GM23248 (cell line): ENCODE data around the gene RFESD. TPM values are rescaled to one million over a fixed set of nuclear protein-coding genes. Genes with fewer than 3 reads are reported as not detected.

Experiments used
- DNase-seq: peaks from one replicate; pipeline ENCODE4 v3.0.0-alpha.2; 2015
- H2AFZ ChIP-seq: fragments of 200-600 bp; sonication (generic); 2 replicates; pipeline ENCODE4 v1.6.1; 2016; ENCODE audit warnings: antibody characterized with exemption
- H3F3A ChIP-seq: fragments of 200-600 bp; sonication (generic); 2 replicates; pipeline ENCODE4 v1.6.1; 2016; ENCODE audit warnings: mild to moderate bottlenecking, antibody characterized with exemption, mixed run types; ENCODE audit not compliant: insufficient read depth
- H3K27ac ChIP-seq: fragments of 200-600 bp; sonication (generic); 2 replicates; pipeline ENCODE4 v1.5.1; 2016; ENCODE audit warnings: mild to moderate bottlenecking
- H3K27me3 ChIP-seq: fragments of 200-600 bp; sonication (generic); replicated peaks from 2 replicates; pipeline ENCODE4 v1.6.1; 2016; ENCODE audit warnings: mild to moderate bottlenecking; ENCODE audit not compliant: insufficient read depth
- H3K36me3 ChIP-seq: fragments of 200-600 bp; sonication (generic); 2 replicates; pipeline ENCODE4 v1.6.1; 2016; ENCODE audit warnings: low read depth, mild to moderate bottlenecking
- H3K4me1 ChIP-seq: fragments of 200-600 bp; sonication (generic); 2 replicates; pipeline ENCODE4 v1.6.1; 2016; ENCODE audit warnings: mild to moderate bottlenecking; ENCODE audit not compliant: insufficient read depth
- H3K4me2 ChIP-seq: fragments of 200-600 bp; sonication (generic); one replicate; pipeline ENCODE4 v1.6.1; 2016; ENCODE audit warnings: mild to moderate bottlenecking; ENCODE audit not compliant: unreplicated experiment
- H3K4me3 ChIP-seq: fragments of 200-600 bp; sonication (generic); 2 replicates; pipeline ENCODE4 v1.5.1; 2016; ENCODE audit warnings: mild to moderate bottlenecking
- H3K79me2 ChIP-seq: fragments of 200-600 bp; sonication (generic); 2 replicates; pipeline ENCODE4 v1.6.1; 2016; ENCODE audit warnings: mild to moderate bottlenecking; ENCODE audit not compliant: insufficient read depth
- H3K9ac ChIP-seq: fragments of 200-600 bp; sonication (generic); 2 replicates; pipeline ENCODE4 v1.6.1; 2016; ENCODE audit warnings: mild to moderate bottlenecking
- H3K9me2 ChIP-seq: fragments of 200-600 bp; sonication (generic); 2 replicates; pipeline ENCODE4 v1.6.1; 2016; ENCODE audit warnings: mixed run types, mild to moderate bottlenecking, moderate library complexity; ENCODE audit not compliant: insufficient read depth
- H3K9me3 ChIP-seq: fragments of 200-600 bp; sonication (generic); one replicate; pipeline ENCODE4 v1.6.1; 2017; ENCODE audit warnings: low read depth
- H4K20me1 ChIP-seq: fragments of 200-600 bp; sonication (generic); 2 replicates; pipeline ENCODE4 v1.6.0; 2016; ENCODE audit not compliant: insufficient read depth
- EZH2 ChIP-seq: fragments of 200-600 bp; sonication (generic); IDR thresholded peaks from 2 replicates; pipeline ENCODE4 v1.6.1; 2018; ENCODE audit warnings: antibody characterized with exemption, mild to moderate bottlenecking; ENCODE audit not compliant: insufficient read depth, poor library complexity, severe bottlenecking
- EZH2phosphoT487 ChIP-seq: fragments of 200-600 bp; sonication (generic); IDR thresholded peaks from 2 replicates; pipeline ENCODE4 v1.6.1; 2018; ENCODE audit warnings: antibody characterized with exemption, moderate library complexity, mild to moderate bottlenecking, low read depth; ENCODE audit not compliant: insufficient read depth
- WGBS, 2 experiments: methylation state at CpG; one replicate each; pipeline ENCODE4 v1.1.6; 2015 to 2017; ENCODE audit warnings: low lambda C conversion rate in 2 of 2, low coverage in 1 of 2; ENCODE audit errors: missing lambda C conversion rate in 2 of 2; 5-methylcytosine and 5-hydroxymethylcytosine counted together
- in situ Hi-C: fragments of 300-500 bp; cut with MboI; formaldehyde crosslinking; loops from 2 replicates; pipeline ENCODE4 v1.15.0; 2020
- polyA plus RNA-seq: library from polyadenylated mRNA; unstranded; fragments of >200 nt; fragmentation: Nextera tagmentation; extraction: Ambion mirVana; gene quantifications from 2 replicates; pipeline ENCODE4 v1.2.1, GENCODE V29; 2016
- total RNA-seq: library from RNA; depleted of rRNA; stranded (reverse); fragments of >200 nt; shearing (Covaris generic); gene quantifications from 2 replicates; pipeline ENCODE4 v1.2.3, GENCODE V29; 2014

The RFESD gene
- total and polyA plus RNA-seq, 2 experiments from 2014 or later, result 1.2 to 6.6 TPM

- H3K4me2 ChIP-seq, result no peak overlapping the region
- no peak for DNase-seq
- no peaks in the 10 kb centered on the region for H3K9me3 ChIP-seq
- H2AFZ ChIP-seq, result no peak overlapping the region
- H3K27ac ChIP-seq, result no peak overlapping the region
- 0 out of 2 replicates have a peak, but pooled peaks cover 4% of the 10 kb centered on the region for H3F3A ChIP-seq
- peaks cover 23% of the 10 kb centered on the region for H3K4me1 ChIP-seq
- H3K4me3 ChIP-seq, result no peak overlapping the region
- in situ Hi-C loops, result no loop called here
- no peaks in the 10 kb centered on the region for H3K27me3 ChIP-seq
- no peaks in the 10 kb centered on the region for H3K79me2 ChIP-seq
- TF ChIP-seq EZH2, result no peak
- no peak for TF ChIP-seq EZH2phosphoT487
- no peaks in the 10 kb centered on the region for H3K36me3 ChIP-seq
- 82 to 85% methylated on average over 3 of the region's 3 CpGs for WGBS, 2 experiments
- H4K20me1 ChIP-seq, result no peaks in the 10 kb centered on the region
- no peaks in the 10 kb centered on the region for H3K9me2 ChIP-seq
- H3K9ac ChIP-seq, result no peak overlapping the region
Measured at GRCh38 chr5:95670568-95670967, 24.0 kb downstream of the RFESD start.

- H2AFZ ChIP-seq, result no peak overlapping the region
- H3F3A ChIP-seq, result 0 out of 2 replicates have a peak, but pooled peaks cover 4% of the 10 kb centered on the region
- H3K4me2 ChIP-seq, result no peak overlapping the region
- no peaks in the 10 kb centered on the region for H4K20me1 ChIP-seq
- no peak overlapping the region for H3K27ac ChIP-seq
- TF ChIP-seq EZH2phosphoT487, result no peak
- TF ChIP-seq EZH2, result no peak
- no peaks in the 10 kb centered on the region for H3K36me3 ChIP-seq
- no peaks in the 10 kb centered on the region for H3K27me3 ChIP-seq
- H3K79me2 ChIP-seq, result no peaks in the 10 kb centered on the region
- DNase-seq, result no peak
- H3K4me1 ChIP-seq, result peaks cover 23% of the 10 kb centered on the region
- no peaks in the 10 kb centered on the region for H3K9me2 ChIP-seq
- H3K9ac ChIP-seq, result no peak overlapping the region
- in situ Hi-C loops, result no loop called here
- H3K4me3 ChIP-seq, result no peak overlapping the region
- WGBS, 2 experiments, result 92 to 96% methylated on average over 1 of the region's 1 CpG
- H3K9me3 ChIP-seq, result no peaks in the 10 kb centered on the region
Measured at GRCh38 chr5:95671826-95672225, 25.2 kb downstream of the RFESD start.

- H3K36me3 ChIP-seq, result no peaks in the 10 kb centered on the region
- 0 out of 2 replicates have a peak, but pooled peaks cover 4% of the 10 kb centered on the region for H3F3A ChIP-seq
- no peak overlapping the region for H3K4me3 ChIP-seq
- H4K20me1 ChIP-seq, result no peaks in the 10 kb centered on the region
- H3K9me2 ChIP-seq, result no peaks in the 10 kb centered on the region
- in situ Hi-C loops, result no loop called here
- H3K4me1 ChIP-seq, result peaks cover 23% of the 10 kb centered on the region
- DNase-seq, result no peak
- no peak overlapping the region for H2AFZ ChIP-seq
- no peaks in the 10 kb centered on the region for H3K27me3 ChIP-seq
- no peaks in the 10 kb centered on the region for H3K79me2 ChIP-seq
- H3K27ac ChIP-seq, result no peak overlapping the region
- no peak overlapping the region for H3K9ac ChIP-seq
- no peak for TF ChIP-seq EZH2
- no peak for TF ChIP-seq EZH2phosphoT487
- H3K9me3 ChIP-seq, result no peaks in the 10 kb centered on the region
- H3K4me2 ChIP-seq, result no peak overlapping the region
Measured at GRCh38 chr5:95672641-95673040, 26.1 kb downstream of the RFESD start.

- TF ChIP-seq EZH2 (no peak), EZH2phosphoT487 (no peak)
Measured at GRCh38 chr5:95673081-95673480, 26.5 kb downstream of the RFESD start.

GRCh38 chr5:95682891-95683290, 36.3 kb downstream of the RFESD start, which contains the start of gene SPATA9:
Gene SPATA9 (minus strand): TSS chr5:95682991. CDS start chr5:95682854, 137 bp downstream.
- 55 to 57% methylated on average over 1 of the region's 1 CpG for WGBS, 2 experiments

More at GRCh38 chr5:95673081-95673480, 26.5 kb downstream of the RFESD start:
- in situ Hi-C loops, result no loop called here
- H3K27ac ChIP-seq, result no peak overlapping the region
- 92 to 95% methylated on average over 3 of the region's 3 CpGs for whole genome bisulfite sequencing, 2 experiments
- no peak for DNase-seq
- H3K27me3 ChIP-seq, result no peaks in the 10 kb centered on the region
- H3F3A ChIP-seq, result 0 out of 2 replicates have a peak, but pooled peaks cover 4% of the 10 kb centered on the region
- no peaks in the 10 kb centered on the region for H3K79me2 ChIP-seq
- H3K9me3 ChIP-seq, result no peaks in the 10 kb centered on the region
- no peaks in the 10 kb centered on the region for H4K20me1 ChIP-seq
- no peaks in the 10 kb centered on the region for H3K36me3 ChIP-seq
- no peak overlapping the region for H2AFZ ChIP-seq
- no peak overlapping the region for H3K9ac ChIP-seq
- no peaks in the 10 kb centered on the region for H3K9me2 ChIP-seq
- H3K4me3 ChIP-seq, result no peak overlapping the region
- peaks cover 23% of the 10 kb centered on the region for H3K4me1 ChIP-seq
- H3K4me2 ChIP-seq, result no peak overlapping the region

More at GRCh38 chr5:95682891-95683290, 36.3 kb downstream of the RFESD start, which contains the start of gene SPATA9:
- Histone ChIP-seq H3K4me2 (no peak within 1 kb of the TSS), H4K20me1 (no peaks in the 10 kb centered on the region), H3K27me3 (no peaks in the 10 kb centered on the region), H3K27ac (no peak within 1 kb of the TSS), H3K9ac (no peak within 1 kb of the TSS), H2AFZ (no peak within 1 kb of the TSS), H3K79me2 (no peaks in the 10 kb centered on the region), H3K4me1 (no peaks in the 10 kb centered on the region), H3K9me3 (no peaks in the 10 kb centered on the region), H3F3A (no peaks in the 10 kb centered on the region), H3K36me3 (no peaks in the 10 kb centered on the region), H3K9me2 (no peaks in the 10 kb centered on the region), H3K4me3 (no peak within 1 kb of the TSS)
- TF ChIP-seq EZH2, result no peak
- TF ChIP-seq EZH2phosphoT487, result no peak
- in situ Hi-C loops, result no loop called here
- no peak for DNase-seq
